Activated B cell treated with CpG ODN at 0.5 μM for 24 hours (primary cell): Measurements from ENCODE around the gene ADAMTS12. TPM values are rescaled to one million over a fixed set of nuclear protein-coding genes. Genes with fewer than 3 reads are reported as not detected.

ENCODE experiments used
- ATAC-seq: fragments of 200-7000 bp; cut with Tn5 transposase; one replicate; pipeline ENCODE4 v1.10.0; 2021; ENCODE audit warnings: low read depth, mild to moderate bottlenecking, moderate library complexity
- CTCF ChIA-PET: fragments of 350-600 bp; sonication (Branson Sonifier 250); formaldehyde crosslinking; loops from one replicate; lab custom pipeline; 2021; ENCODE audit warnings: antibody characterized with exemption; lab: Charles Lee
- POLR2A ChIA-PET: fragments of 350-600 bp; sonication (Branson Sonifier 250); formaldehyde crosslinking; loops from one replicate; lab custom pipeline; 2021; ENCODE audit warnings: antibody characterized with exemption; lab: Charles Lee
- DNase-seq: peaks from one replicate; pipeline ENCODE4 v3.0.0; 2022
- H3K27ac Mint-ChIP-seq: one replicate; pipeline ENCODE4 v1.8.0; 2020; ENCODE audit warnings: mixed read lengths
- H3K27me3 Mint-ChIP-seq: one replicate; pipeline ENCODE4 v1.8.0; 2021; ENCODE audit warnings: mixed read lengths
- H3K36me3 Mint-ChIP-seq: one replicate; pipeline ENCODE4 v1.8.0; 2021; ENCODE audit warnings: low read depth, mixed read lengths
- H3K4me1 Mint-ChIP-seq: one replicate; pipeline ENCODE4 v1.8.0; 2021; ENCODE audit warnings: mixed read lengths
- H3K4me3 Mint-ChIP-seq: one replicate; pipeline ENCODE4 v1.8.0; 2020; ENCODE audit warnings: mild to moderate bottlenecking, mixed read lengths
- H3K9me3 Mint-ChIP-seq: one replicate; pipeline ENCODE4 v1.8.0; 2020; ENCODE audit warnings: mixed read lengths
- intact Hi-C: fragments of 100-400 bp; cut with micrococcal nuclease; formaldehyde crosslinking; loops from one replicate; pipeline ENCODE4 v1.15.1; 2024
- total RNA-seq: library from RNA; stranded (reverse); gene quantifications from 2 replicates; pipeline ENCODE4 v1.2.3, GENCODE V29; 2022
- TF ChIP-seq, protein P1 (sequence below): fragments of 200-600 bp; IDR thresholded peaks from one replicate; pipeline ENCODE4 v1.8.0; 2022; ENCODE audit warnings: antibody characterized with exemption, mild to moderate bottlenecking

The ADAMTS12 gene
- total RNA-seq, 1 donor from 2014 or later, result not detected

DNA sequence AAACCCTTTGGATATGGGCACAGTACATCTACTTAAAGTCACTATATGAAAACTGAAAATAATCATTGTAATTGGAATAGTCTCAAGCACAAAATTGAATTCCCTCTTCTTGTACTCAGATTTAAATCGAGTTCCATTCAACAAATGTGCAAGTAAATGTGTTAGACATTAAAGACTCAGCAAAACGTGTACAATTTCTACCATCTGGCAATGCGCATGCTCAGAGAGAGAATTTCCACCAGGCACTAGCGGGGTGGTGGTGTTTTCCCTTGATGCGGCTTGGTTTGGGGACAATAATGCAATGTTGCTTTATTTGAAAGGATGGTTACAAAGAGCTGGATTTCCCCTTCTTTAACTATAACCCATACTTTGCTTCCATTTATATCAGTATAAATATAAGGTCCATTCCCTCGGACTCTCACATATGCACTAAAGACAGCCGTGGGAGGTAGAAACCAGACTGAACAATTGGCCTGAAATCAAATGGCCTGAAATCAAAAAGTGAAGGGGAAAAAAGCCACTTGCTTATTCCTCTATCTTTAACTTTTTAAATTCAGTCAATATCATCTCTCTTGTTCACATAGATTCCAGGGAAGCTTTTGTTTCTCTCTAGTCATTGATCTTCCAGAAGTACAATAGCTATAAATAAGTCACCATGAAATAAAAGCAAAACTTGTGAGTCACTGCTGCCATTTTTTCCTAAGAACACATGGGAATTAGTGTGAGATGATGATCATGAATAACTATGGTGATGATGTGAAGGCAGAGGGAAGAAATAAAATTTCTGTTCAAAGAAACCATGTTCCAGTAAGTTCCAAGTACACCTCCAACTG is 59.2 kb downstream of the ADAMTS12 start:
- H3K4me3 Mint-ChIP-seq, result no peak overlapping the region
- H3K36me3 Mint-ChIP-seq, result no peaks in the 10 kb centered on the region
- peaks cover 4% of the 10 kb centered on the region for H3K27me3 Mint-ChIP-seq
- H3K27ac Mint-ChIP-seq, result no peak overlapping the region
- no peaks in the 10 kb centered on the region for H3K4me1 Mint-ChIP-seq
- ChIA-PET CTCF (no interaction called here), POLR2A (no interaction called here)
- TF ChIP-seq, protein P1, sequence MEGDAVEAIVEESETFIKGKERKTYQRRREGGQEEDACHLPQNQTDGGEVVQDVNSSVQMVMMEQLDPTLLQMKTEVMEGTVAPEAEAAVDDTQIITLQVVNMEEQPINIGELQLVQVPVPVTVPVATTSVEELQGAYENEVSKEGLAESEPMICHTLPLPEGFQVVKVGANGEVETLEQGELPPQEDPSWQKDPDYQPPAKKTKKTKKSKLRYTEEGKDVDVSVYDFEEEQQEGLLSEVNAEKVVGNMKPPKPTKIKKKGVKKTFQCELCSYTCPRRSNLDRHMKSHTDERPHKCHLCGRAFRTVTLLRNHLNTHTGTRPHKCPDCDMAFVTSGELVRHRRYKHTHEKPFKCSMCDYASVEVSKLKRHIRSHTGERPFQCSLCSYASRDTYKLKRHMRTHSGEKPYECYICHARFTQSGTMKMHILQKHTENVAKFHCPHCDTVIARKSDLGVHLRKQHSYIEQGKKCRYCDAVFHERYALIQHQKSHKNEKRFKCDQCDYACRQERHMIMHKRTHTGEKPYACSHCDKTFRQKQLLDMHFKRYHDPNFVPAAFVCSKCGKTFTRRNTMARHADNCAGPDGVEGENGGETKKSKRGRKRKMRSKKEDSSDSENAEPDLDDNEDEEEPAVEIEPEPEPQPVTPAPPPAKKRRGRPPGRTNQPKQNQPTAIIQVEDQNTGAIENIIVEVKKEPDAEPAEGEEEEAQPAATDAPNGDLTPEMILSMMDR, result no peak
- intact Hi-C loops, result no loop called here
- no peak for ATAC-seq
- no peaks in the 10 kb centered on the region for H3K9me3 Mint-ChIP-seq
- no peak for DNase-seq

DNA sequence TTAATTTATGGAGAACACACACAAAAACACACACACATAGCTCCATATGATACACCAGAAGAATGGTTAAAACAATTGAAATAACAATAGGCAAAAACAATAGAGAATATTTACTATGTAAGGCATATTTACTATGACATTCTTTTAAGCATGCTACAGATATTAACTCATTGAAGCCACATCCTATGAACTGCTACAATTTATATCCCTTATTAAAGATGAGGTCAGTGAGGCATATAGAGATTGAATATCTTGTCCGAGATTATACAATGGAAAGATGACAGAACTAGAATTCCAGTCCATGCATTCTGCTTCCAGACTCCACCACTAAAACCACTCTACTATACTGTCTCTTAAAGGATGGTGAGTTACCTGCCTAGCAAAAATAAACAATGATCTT is 60.7 kb downstream of the ADAMTS12 start:
- ChIA-PET CTCF (no interaction called here), POLR2A (no interaction called here)
- no peak overlapping the region for H3K27ac Mint-ChIP-seq
- TF ChIP-seq, protein P1, result no peak
- no peaks in the 10 kb centered on the region for H3K9me3 Mint-ChIP-seq
- DNase-seq (no peak), ATAC-seq (no peak)
- no peaks in the 10 kb centered on the region for H3K4me1 Mint-ChIP-seq
- intact Hi-C loops, result no loop called here
- peaks cover 4% of the 10 kb centered on the region for H3K27me3 Mint-ChIP-seq
- H3K4me3 Mint-ChIP-seq, result no peak overlapping the region
- no peaks in the 10 kb centered on the region for H3K36me3 Mint-ChIP-seq

DNA sequence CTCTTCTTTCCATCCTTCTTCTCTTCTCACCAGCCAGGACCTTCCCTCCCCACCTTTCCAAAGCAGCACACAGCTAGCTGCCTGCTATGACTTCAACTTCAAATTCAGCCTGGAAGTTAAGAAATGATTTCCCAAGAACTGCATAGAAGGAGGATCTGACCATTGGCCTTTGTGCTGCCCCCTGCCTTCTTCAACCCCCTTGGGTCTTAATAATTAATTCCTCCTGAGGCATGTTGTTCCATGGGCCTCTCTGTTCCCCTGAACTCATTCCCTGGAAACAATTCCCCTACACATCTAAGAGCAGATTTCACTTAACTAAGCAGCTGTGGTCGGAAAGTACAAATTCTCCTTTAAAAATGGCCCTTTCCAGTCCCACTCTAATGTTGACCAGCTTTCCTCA is 62.4 kb downstream of the ADAMTS12 start:
- CTCF ChIA-PET, result no interaction called here
- Mint-ChIP-seq H3K4me3 (no peak overlapping the region), H3K4me1 (no peaks in the 10 kb centered on the region), H3K27ac (no peak overlapping the region), H3K27me3 (peaks cover 4% of the 10 kb centered on the region), H3K9me3 (no peaks in the 10 kb centered on the region), H3K36me3 (no peaks in the 10 kb centered on the region)
- POLR2A ChIA-PET, result no interaction called here
- intact Hi-C loops, result no loop called here
- DNase-seq (no peak), ATAC-seq (no peak)
- TF ChIP-seq, protein P1, result no peak

DNA sequence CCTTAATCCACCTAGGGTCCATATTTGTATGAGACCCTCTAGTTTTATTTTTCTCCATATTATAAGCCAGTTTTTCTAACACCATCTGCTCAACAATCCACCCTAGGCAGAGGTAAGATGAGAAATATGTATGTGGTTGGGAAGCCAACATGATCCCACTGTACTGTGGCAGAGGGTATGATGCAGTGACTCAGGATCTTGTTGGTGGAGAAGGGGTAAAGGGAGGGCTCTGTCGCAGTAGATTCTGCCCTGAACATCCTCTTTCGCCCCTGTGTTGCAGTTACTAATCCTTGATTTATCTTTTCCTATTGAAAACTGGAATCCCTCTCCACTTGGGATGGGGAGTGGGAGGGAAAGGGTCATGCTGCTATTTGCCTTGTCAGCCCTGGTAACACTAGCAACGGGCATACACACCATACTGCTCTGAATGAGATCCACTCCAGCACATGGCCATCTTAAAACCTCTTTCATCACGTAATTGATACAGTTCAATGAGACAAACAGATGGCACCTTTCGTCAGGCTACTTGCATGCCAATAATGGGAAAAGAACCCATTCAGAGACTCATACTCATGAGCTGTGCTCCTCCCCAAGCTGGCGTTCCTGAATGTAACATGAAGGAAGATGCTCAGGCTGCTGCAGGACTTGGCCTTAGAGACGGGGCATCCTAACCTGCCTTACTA is 63.0 kb downstream of the ADAMTS12 start:
- intact Hi-C loops, result no loop called here

DNA sequence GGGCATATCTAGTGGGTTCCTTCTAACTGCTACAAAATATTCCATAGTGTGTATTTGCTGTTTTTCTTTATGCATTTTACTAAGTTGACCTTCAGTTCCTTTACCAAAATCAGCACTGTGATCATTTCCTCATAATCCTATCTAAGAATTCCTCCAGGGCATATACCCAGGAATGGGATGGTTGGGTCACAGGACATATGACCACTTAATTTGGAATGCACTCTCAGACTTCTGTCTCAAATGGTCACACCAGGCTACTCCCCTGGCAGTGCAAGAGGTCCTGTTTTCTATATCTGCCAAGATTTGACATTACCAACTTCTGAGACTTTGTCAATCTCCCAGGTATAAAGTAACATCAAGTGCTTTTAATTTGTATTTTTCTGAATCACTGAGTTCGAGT is 63.9 kb downstream of the ADAMTS12 start:
- H3K36me3 Mint-ChIP-seq, result no peaks in the 10 kb centered on the region

More for the DNA sequence above, 63.0 kb downstream of the ADAMTS12 start:
- Mint-ChIP-seq H3K27ac (no peak overlapping the region), H3K36me3 (no peaks in the 10 kb centered on the region), H3K4me3 (no peak overlapping the region), H3K9me3 (no peaks in the 10 kb centered on the region), H3K27me3 (peaks cover 4% of the 10 kb centered on the region), H3K4me1 (no peaks in the 10 kb centered on the region)
- ATAC-seq, result no peak
- ChIA-PET CTCF (no interaction called here), POLR2A (no interaction called here)
- DNase-seq, result no peak
- TF ChIP-seq, protein P1, result no peak

More for the DNA sequence above, 63.9 kb downstream of the ADAMTS12 start:
- no peak for ATAC-seq
- Mint-ChIP-seq H3K27ac (no peak overlapping the region), H3K4me3 (no peak overlapping the region), H3K27me3 (peaks cover 7% of the 10 kb centered on the region), H3K4me1 (no peaks in the 10 kb centered on the region), H3K9me3 (no peaks in the 10 kb centered on the region)
- no peak for DNase-seq
- TF ChIP-seq, protein P1, result no peak
- ChIA-PET POLR2A (no interaction called here), CTCF (no interaction called here)
- intact Hi-C loops, result no loop called here
